SKM-1 (cell line): ENCODE measurements around the gene CARD18.
A peak's percentile ranks its signal among the peaks of the same experiment; 100 is the strongest.
"Not testable (repeated sequence)": the region's sequence is repeated elsewhere in the genome, so short reads cannot be mapped to it uniquely, and the experiment has no call there.

ENCODE experiments used
- DNase-seq: peaks from one replicate; lab custom pipeline; 2025; ENCODE audit not compliant: unreplicated experiment; lab: John Stamatoyannopoulos, UW

The CARD18 gene

GRCh38 chr11:105135883-105136282 is 3.7 kb downstream of the CARD18 start:
- DNase-seq, result no peak

- no peak for DNase-seq
Observed at GRCh38 chr11:105132716-105133511, 6.7 kb downstream of the CARD18 start.

DNA sequence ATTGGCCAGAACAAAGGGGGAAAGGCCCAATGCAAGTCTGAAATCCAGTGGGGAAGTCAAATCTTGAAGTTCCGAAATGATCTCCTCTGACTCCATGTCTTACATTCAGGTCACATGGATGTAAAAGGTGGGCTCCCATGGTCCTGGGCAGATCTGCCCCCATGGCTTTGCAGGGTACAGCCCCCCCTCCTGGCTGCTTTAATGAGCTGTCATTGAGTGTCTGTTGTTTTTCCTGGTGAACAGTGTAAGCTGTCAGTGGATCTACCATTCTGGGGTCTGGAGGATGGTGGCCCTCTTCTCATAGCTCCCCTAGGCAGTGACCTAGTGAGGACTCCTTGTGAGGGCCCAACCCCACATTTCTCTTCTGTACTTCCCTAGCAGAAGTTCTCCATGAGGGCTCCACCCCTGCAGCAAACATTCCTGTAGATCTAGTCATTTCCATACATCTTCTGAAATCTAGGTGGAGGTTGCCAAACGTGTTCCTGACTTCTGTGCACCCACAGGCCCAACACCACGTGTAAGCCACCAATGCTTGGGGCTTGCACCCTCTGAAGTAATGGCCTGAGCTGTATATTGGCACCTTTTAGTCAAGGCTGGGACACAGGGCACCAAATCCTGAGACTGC is 9.3 kb downstream of the CARD18 start:
- no peak for DNase-seq

GRCh38 chr11:105124756-105125155 is 14.8 kb downstream of the CARD18 start:
- DNase-seq, result no peak

GRCh38 chr11:105111145-105111944 is 28.2 kb downstream of the CARD18 start:
- no peak for DNase-seq

DNA sequence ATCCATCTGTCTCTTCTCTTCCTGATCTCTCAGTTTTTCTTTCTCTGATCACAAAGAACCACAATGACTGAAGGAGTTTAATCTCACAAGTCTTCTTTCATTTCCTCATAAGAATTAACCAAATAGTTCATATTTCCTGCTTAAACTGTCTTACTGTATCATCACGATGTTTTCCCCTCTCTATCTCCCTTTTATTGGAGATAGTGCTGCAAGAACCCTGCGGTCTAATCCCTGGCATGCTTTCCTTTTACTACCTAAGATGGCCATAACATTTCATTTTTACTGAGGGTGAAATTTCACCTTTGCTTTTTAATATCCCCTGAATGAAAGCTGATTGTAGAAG is 28.9 kb downstream of the CARD18 start:
- DNase-seq, result no peak

DNA sequence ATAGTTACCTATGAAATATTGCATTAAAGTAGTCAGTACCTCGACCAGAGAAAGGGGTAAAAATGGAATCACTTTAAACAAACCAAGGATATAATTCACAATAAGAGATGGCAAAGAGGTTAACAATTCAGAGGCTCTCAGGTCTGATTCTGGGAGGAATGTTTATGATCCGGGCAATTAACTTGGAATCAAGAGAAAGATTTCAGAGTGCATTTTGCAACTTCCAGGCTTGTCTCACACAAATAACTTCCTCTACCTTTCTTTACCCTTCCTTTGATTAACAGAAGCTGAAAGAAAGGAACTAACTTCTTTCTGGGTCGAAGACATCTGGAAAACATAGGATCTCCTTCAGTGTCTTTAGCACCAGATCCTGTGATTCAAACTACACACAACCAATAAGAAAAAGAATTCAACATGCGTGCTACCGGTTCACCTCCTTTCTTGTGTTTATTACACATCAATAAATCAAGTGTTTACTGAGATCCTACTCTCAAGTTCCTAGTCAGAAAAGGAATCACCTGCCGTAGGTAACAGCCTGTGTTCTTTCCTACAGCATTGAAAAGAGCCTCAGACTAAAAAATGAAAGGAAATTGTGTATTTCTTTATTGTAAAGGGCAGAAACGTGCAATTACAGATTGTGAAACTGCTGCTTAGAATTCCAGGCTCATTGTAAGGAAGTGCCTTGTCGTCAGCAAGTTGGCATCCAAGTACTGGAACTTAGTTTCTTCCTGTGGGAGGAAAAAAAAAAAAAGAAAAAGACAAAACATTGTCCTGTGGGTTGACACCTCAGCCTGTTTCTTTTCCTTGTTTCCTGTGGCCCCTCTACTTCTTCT is 29.5 kb downstream of the CARD18 start:
- no peak for DNase-seq

DNA sequence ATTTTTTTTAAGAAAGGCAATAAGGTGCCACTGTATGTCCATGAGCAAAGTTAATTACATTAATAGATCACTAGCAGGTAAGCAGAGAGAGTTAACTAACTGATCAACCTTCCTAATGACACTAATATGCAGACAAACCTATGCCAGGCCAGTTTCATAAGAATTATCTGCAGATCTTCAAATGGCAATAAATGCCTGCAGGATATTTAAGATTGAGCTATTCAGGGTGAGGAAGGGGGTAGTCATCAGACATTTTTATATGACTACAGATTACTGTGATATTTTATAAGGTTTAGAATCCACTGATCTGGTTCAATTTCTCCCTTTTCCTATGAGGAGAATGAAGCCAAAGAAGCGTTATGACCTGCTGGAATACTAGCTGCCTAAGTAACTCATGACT is 30.2 kb downstream of the CARD18 start:
- no peak for DNase-seq

GRCh38 chr11:105108247-105108646 is 31.3 kb downstream of the CARD18 start:
- no peak for DNase-seq

DNA sequence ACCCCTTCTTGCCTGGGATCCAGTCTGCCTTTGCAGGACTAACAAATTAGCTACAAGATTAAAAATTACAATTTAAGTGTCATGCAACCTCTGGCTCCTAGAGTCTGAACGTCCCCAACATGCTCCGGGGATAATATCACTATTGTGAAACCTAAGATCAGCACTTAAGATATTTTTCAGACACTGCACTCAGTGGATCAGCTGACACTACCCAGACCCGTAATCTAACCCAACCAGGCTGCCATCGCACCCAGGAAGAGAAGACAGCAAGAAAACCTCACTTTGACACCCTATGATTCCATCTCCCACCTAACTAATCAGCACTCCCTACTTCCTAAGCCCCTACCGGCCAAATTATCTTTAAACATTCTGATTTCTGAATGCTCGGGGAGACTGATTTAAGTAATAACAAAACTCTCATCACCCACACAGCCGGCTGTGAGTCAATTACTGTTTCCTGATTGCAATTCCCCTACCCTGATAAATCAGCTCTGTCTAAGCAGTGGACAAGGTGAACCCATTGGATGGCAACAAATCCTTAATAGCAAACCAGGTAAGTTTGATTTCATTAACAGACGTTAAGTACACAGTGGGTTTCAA is 32.2 kb downstream of the CARD18 start:
- not testable (repeated sequence) for DNase-seq

- DNase-seq, result no peak
Observed at GRCh38 chr11:105106140-105106539, 33.4 kb downstream of the CARD18 start.

DNA sequence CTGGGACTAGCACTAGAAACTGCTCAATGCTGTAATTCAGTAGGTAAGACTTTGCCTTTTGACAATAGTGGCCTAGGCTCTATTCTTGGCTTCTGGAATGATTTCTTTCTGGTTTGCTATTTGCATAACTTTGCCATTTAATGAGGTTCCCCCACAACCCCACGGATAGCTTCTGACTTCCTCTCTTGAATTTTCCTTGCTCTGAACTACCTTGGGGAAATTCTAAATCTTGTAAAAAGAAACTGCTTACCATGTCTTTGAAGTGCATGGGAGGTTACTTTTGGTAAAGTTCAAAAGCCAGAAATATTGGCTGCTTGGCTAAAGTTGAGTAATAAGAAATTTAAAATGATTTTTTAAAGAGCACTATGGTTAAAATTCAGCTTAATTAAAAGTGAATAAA is 35.3 kb downstream of the CARD18 start:
- no peak for DNase-seq

- DNase-seq, result no peak
Observed at GRCh38 chr11:105103336-105103735, 36.2 kb downstream of the CARD18 start.

GRCh38 chr11:105102079-105102581 is 37.4 kb downstream of the CARD18 start:
- DNase-seq, result not testable (repeated sequence)

- peak; percentile 18 for DNase-seq
Observed at GRCh38 chr11:105100981-105101630, 38.5 kb downstream of the CARD18 start.

GRCh38 chr11:105100206-105100605 is 39.4 kb downstream of the CARD18 start:
- no peak for DNase-seq

DNA sequence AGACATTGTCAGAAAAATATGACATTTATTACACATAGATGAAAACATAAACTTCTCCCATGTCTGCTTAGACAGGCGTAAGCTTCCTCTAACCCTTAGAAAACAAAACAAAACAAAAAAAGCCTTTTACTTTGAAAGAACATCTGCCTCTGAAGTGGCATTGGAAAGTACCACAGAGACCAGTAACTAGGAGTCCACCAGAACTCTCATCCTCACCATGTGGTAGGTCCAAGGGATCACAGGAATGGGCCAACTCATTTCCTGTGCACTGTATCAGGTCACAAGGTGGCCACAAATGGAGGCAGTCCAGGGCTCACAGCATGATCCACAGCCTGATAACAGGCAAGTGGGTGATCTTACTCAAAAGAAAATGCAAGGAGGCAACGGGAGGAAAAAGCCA is 40.0 kb downstream of the CARD18 start:
- not testable (repeated sequence) for DNase-seq

DNA sequence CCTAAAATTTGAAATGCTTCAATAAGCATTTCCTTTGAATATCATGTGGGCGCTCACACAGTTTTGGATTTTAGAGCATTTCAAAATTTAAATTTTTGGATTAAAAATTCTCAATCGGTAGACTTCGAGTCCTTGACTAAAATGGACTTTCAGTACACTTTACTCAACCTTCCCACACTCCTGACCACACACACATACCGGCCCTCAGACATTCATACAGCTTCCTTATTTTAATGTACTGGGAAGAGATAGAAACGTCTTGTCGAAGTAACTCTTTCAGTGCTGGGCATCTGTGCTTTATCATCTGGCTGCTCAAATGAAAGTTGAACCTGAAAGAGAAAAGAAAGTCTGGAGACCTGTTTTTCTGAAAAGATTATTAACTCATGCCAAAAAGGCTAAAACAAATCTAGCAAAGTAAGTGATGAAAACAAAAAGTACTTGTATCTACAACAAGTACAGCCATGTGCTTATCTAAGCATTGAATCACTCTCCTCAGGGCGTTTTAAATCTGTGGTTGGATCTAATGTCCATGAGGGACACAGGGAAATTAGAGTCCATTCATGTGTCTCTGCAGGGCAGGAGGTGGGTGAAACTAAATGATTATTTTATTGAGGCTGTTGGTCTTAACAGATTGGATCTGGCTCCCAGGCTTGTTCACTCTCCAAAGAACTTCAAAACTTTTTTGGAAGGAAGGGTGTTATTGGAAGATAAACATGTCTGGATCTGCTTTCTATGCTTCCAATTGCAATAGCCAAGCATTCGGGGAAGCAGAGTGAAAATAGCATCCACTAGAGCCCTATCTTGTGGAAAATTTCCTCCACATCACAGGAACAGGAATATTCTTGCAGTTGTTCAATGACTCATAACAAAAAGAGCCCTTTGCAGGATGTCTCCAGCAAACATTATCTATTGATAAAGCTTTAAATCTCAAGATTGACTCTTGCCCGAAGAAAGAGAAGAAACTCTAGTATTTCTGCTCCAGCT is 47.0 kb downstream of the CARD18 start:
- DNase-seq, result no peak
